ENCODE data around the gene MEIS2.

Gene MEIS2

DNA sequence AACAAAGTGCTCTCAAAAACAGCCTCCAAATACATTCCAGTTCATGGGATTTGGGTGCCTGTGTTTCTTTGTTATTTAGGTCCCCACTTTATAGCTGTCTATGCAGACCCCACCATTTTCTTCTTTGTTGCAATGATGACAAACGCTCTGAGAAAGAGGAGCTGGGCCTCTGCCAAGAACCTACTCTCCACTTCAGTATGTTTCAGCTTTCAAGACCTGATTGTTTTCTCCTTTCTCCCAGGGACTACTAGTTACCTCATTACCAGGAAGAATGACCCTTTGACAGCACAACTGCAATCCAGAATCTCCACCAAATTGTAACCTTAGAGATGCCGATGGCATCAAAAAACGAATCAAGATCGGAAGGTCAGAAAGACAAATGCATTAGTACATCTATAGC lies 236.8 kb downstream of the MEIS2 start:
- DNase-seq: no peak

GRCh38 chr15:36860792-36861191 lies 239.6 kb downstream of the MEIS2 start:
- no peak for DNase-seq

DNA sequence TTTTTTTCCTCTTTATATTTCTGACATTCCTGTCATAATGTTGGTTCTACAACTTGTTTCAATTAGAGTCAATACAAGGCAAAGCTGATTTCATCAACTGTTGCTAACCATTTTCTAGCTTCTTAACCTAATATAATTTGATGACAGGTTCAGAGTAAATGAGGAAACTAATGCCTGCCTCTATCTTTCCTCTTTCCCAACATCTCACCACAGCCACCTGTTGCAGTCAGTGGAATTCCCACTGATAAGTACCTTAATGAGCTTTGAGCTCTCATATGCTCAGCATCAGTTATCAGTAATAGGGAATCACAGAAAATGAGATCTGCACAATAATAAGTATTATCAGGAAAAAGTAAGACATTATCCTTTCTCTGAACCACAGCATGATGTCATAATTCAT lies 241.9 kb downstream of the MEIS2 start:
- no peak for DNase-seq

DNA sequence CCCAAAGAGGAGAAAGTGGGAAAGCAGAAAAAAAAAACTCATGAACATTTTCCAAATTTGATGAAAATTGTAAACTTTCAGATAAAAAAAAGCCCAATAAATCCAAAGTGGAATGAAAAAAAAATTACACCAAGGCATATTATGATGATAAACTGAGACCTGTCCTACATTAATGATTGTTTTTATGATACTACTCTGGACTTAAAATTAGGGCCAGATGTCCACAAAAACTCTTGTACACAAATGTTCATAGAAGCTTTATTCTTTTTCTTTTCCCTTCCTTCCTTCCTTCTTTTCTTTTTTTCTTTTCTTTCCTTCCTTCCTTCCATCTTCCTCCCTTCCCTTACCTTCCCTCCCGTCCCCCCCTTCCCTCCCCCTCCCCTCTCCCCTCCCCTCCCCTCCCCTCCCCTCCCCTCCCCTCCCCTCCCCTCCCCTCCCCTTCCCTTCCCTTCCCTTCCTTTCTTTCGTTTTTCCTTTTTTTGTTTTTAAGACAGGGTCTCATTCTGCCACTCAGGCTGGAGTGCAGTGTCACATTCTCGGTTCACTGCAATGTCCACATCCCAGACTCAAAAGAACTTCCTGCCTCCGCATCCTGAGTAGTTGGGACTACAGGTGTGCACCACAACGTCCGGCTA lies 243.9 kb downstream of the MEIS2 start:
- no peak for DNase-seq

DNA sequence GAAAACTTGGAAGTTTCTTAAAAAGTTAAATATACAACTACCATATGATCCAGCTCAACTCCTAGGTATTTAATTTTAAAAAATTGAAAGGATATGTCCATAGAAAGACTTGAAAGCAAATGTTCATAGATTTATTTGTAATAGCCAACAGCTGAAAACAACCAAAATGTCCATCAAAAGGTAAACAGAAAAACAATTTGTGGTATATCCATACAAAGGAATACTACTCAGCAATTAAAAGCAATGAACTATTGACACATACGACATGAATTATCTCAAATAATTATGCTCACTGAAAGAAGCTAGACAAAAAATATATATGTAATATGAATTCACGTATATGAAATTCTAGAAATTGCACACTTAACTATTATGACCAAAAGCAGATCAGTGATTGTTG lies 249.5 kb downstream of the MEIS2 start:
- no peak for DNase-seq

DNA sequence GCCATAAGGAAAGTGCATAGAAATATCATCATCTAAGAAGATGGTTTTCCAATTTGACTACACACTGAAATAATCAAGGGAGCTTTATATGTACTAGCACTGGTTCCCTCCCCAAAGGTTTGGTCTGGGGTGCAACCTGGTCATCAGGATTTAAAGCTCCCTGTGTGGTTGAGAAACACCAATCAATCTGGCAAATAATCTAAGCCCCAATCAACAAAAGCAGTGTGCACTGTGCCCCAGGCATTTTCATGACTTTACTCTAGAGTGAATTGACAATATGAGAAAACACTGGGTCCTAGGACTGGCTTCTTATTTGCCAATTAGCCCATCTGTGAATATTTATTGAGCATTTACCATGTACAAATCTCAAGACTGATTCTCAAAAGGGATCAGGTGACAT lies 255.1 kb downstream of the MEIS2 start:
- DNase-seq: no peak

DNA sequence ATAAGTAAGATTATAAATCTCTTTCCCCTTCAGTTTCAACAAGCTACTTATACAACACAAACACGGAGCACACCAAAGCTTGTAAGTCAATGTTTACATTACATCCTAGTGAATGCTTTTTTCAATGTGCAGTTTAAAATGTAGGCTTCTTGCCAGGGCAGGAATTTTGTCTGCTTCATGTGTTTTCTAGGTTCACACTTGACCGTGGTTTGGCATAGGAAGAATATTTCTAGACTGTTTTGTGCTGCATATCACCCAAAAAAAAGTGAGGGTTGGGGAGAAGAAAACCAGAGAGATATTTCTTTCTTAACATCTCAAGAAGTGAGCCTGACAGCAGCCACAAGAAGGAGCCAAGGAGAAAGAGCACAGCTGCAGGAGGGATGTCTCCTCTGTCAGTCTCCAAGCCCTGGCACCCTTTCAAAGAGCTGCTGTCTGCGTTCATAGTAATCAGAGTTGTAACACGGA lies 255.8 kb downstream of the MEIS2 start:
- peak; percentile 50 for DNase-seq

DNA sequence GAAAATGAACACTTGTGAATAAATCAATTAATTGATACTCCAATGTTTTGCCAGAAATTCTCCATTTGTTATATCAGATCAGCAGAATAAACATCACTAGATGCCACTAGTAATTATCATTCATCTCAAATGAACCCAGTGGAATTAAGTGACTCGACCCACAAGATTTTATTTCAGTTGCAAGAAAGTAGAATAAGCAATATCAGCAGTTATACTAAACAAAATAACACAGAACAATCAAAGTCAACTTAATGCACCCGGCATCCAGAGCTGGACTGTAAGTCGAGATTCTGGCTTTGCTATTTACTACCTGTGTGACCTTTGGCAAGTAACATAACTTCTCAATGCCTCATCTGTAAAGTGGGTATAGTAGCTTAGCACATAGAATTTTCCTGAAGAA lies 256.5 kb downstream of the MEIS2 start:
- no peak for DNase-seq

DNA sequence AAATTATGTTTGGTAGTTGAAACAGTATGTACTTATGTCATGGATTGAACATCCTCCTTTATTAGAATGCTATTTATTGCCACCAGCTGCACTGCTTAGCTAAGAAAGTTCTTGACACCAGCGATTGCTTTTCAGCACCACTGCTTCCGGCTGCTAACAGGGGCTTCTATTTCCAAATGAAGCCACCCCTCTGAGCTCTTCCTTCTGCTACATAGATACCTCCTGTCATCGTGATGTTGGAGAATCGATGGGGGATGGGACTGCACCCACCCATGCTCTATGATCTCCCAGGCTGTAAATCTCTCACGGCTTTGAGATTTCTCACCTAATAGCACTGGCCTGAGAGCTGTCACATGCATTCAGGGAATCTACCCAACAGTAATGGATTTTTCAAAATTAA lies 259.2 kb downstream of the MEIS2 start:
- no peak for DNase-seq
